GM23338 (cell line): ENCODE data around the gene TSPAN1. TPM values are rescaled to one million over a fixed set of nuclear protein-coding genes. Genes with fewer than 3 reads are reported as not detected.

ENCODE experiments used
- ATAC-seq: fragments of 200-7000 bp; cut with Tn5 transposase; 3 replicates; pipeline ENCODE4 v1.9.1; 2020
- DNase-seq: peaks from one replicate; pipeline ENCODE4 v3.0.0-alpha.2; 2015; ENCODE audit warnings: low spot score
- H2AFZ ChIP-seq: fragments of 200-600 bp; sonication (generic); 2 replicates; pipeline ENCODE4 v1.8.0; 2016; ENCODE audit warnings: antibody characterized with exemption, mild to moderate bottlenecking, moderate library complexity
- H3F3A ChIP-seq: fragments of 200-600 bp; sonication (generic); replicated peaks from 2 replicates; pipeline ENCODE4 v1.8.0; 2017; ENCODE audit warnings: antibody characterized with exemption, mixed run types, low read depth
- H3K27ac ChIP-seq: fragments of 200-600 bp; sonication (generic); 2 replicates; pipeline ENCODE4 v1.6.1; 2016; ENCODE audit warnings: low read depth
- H3K27me3 ChIP-seq: fragments of 200-600 bp; sonication (generic); 2 replicates; pipeline ENCODE4 v1.8.0; 2016; ENCODE audit warnings: mild to moderate bottlenecking, mixed run types, moderate library complexity; ENCODE audit not compliant: insufficient read depth
- H3K36me3 ChIP-seq: fragments of 200-600 bp; sonication (generic); 2 replicates; pipeline ENCODE4 v1.8.0; 2016; ENCODE audit warnings: mild to moderate bottlenecking; ENCODE audit not compliant: insufficient read depth
- H3K4me1 ChIP-seq: fragments of 200-600 bp; sonication (generic); 2 replicates; pipeline ENCODE4 v1.8.0; 2016; ENCODE audit warnings: mild to moderate bottlenecking, moderate library complexity; ENCODE audit not compliant: insufficient read depth
- H3K4me2 ChIP-seq: fragments of 200-600 bp; sonication (generic); 2 replicates; pipeline ENCODE4 v1.7.1; 2017; ENCODE audit warnings: mixed run types
- H3K4me3 ChIP-seq: fragments of 200-600 bp; sonication (generic); 2 replicates; pipeline ENCODE4 v1.6.1; 2016; ENCODE audit warnings: mixed run types
- H3K79me2 ChIP-seq: fragments of 200-600 bp; sonication (generic); replicated peaks from 2 replicates; pipeline ENCODE4 v1.8.0; 2017; ENCODE audit warnings: mild to moderate bottlenecking; ENCODE audit not compliant: insufficient read depth
- H3K9me2 ChIP-seq: fragments of 200-600 bp; sonication (generic); 2 replicates; pipeline ENCODE4 v1.8.0; 2017; ENCODE audit not compliant: insufficient read depth
- H4K20me1 ChIP-seq: fragments of 200-600 bp; sonication (generic); replicated peaks from 2 replicates; pipeline ENCODE4 v1.8.0; 2017; ENCODE audit warnings: mild to moderate bottlenecking; ENCODE audit not compliant: insufficient read depth
- H3K27ac Mint-ChIP-seq: 2 replicates; pipeline ENCODE4 v1.8.0; 2020; ENCODE audit warnings: inconsistent platforms, mild to moderate bottlenecking, moderate library complexity, mixed read lengths
- H3K27me3 Mint-ChIP-seq: 3 replicates; pipeline ENCODE4 v1.8.0; 2022; ENCODE audit warnings: low read depth, mild to moderate bottlenecking, moderate library complexity, mixed read lengths, inconsistent platforms; ENCODE audit not compliant: insufficient read depth, poor library complexity
- H3K36me3 Mint-ChIP-seq: 3 replicates; pipeline ENCODE4 v1.8.0; 2021; ENCODE audit warnings: low read depth, mild to moderate bottlenecking, inconsistent platforms, moderate library complexity, mixed read lengths
- H3K4me1 Mint-ChIP-seq: 3 replicates; pipeline ENCODE4 v1.8.0; 2020; ENCODE audit warnings: mild to moderate bottlenecking, inconsistent platforms, mixed read lengths
- H3K4me3 Mint-ChIP-seq: 3 replicates; pipeline ENCODE4 v1.8.0; 2021; ENCODE audit warnings: moderate library complexity, mild to moderate bottlenecking, inconsistent platforms, mixed read lengths
- H3K9me3 Mint-ChIP-seq: 3 replicates; pipeline ENCODE4 v1.8.0; 2020; ENCODE audit warnings: moderate library complexity, mild to moderate bottlenecking, inconsistent platforms, mixed read lengths
- CREB1 ChIP-seq: fragments of 250-450 bp; sonication (Bioruptor Pico); IDR thresholded peaks from 2 replicates; pipeline ENCODE4 v1.5.0; 2020; ENCODE audit warnings: low read depth, mild to moderate bottlenecking, moderate library complexity
- EZH2 ChIP-seq: fragments of 200-600 bp; sonication (generic); IDR thresholded peaks from one replicate; pipeline ENCODE4 v1.8.0; 2017; ENCODE audit warnings: antibody characterized with exemption, mild to moderate bottlenecking, low read depth; ENCODE audit not compliant: unreplicated experiment
- EZH2phosphoT487 ChIP-seq: fragments of 200-600 bp; sonication (generic); IDR thresholded peaks from one replicate; pipeline ENCODE4 v1.8.1; 2018; ENCODE audit warnings: antibody characterized with exemption; ENCODE audit not compliant: unreplicated experiment
- JUNB ChIP-seq: IDR thresholded peaks from one replicate; pipeline ENCODE4 v1.6.1; 2016; ENCODE audit warnings: antibody characterized with exemption; ENCODE audit not compliant: unreplicated experiment
- NANOG ChIP-seq: IDR thresholded peaks from 2 replicates; pipeline ENCODE4 v1.6.1; 2016; ENCODE audit warnings: antibody characterized with exemption, borderline replicate concordance
- POLR2AphosphoS5 ChIP-seq: IDR thresholded peaks from 2 replicates; pipeline ENCODE4 v1.6.1; 2016; ENCODE audit warnings: antibody characterized with exemption, low read depth
- STAT1 ChIP-seq: IDR thresholded peaks from one replicate; pipeline ENCODE4 v1.6.1; 2016; ENCODE audit warnings: antibody characterized with exemption; ENCODE audit not compliant: unreplicated experiment
- polyA plus RNA-seq: library from polyadenylated mRNA; unstranded; fragments of >200 nt; fragmentation: Nextera tagmentation; extraction: Ambion mirVana; gene quantifications from 2 replicates; pipeline ENCODE4 v1.2.1, GENCODE V29; 2016
- total RNA-seq: library from RNA; depleted of rRNA; stranded (reverse); fragments of >200 nt; shearing (Covaris generic); gene quantifications from 2 replicates; pipeline ENCODE4 v1.2.3, GENCODE V29; 2014
- TF ChIP-seq, protein P1 (sequence below): fragments of 250-450 bp; sonication (Bioruptor Pico); IDR thresholded peaks from 2 replicates; pipeline ENCODE4 v1.5.0; 2020; ENCODE audit warnings: mild to moderate bottlenecking, moderate library complexity
- TF ChIP-seq, protein P2 (sequence below): IDR thresholded peaks from 2 replicates; pipeline ENCODE4 v1.6.1; 2016; ENCODE audit warnings: antibody characterized with exemption
- TF ChIP-seq, protein P3 (sequence below), 2 experiments: fragments of 200-600 bp in 1 of 2; sonication (generic) in 1 of 2; conservative IDR thresholded peaks; 2 replicates each; pipeline versions ENCODE4 v1.5.1 to v1.6.1; 2016 to 2017; ENCODE audit warnings: antibody characterized with exemption in 2 of 2, low read depth in 2 of 2, mild to moderate bottlenecking in 2 of 2, moderate library complexity in 1 of 2

TSPAN1 gene
- total and polyA plus RNA-seq, 2 experiments from 2014 or later: not detected

DNA sequence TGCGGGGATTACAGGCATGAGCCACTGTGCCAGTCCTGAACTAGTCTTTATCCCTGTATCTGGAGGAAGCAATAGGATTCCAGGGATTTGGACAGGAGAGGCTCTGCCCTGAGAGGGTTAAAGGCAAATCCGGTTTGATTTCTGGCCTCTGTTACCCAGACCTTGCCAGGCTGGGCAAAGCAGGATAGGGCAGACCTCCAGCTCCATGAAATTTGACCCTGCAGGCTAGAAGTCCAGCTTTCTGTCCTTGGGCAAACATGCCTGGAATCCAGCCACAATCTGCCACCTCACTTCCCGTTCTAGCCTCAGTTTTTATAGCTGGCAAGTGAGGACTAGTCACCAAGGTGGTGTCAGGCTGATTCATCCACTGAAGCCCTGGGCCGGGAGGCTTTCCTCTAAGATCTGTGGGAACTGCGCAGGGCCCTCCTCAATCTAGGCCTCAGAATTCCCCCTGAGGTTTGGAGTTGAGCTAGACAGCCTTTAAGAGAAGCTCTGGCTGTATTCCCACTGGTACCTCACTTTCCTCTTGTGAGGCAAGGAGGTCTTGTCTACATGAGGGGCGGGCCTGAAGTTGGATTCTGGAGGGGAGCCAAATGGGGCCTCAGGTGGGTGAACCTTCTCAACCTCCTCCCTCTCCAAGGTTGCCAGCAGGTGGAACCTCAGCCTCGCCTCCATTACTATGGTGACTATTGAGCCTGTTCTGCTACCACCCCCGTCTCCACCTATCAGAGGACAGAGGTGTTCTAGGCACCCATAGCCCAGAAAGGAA is 8.4 kb downstream of the TSPAN1 start (continued):
- TF ChIP-seq, protein P1, sequence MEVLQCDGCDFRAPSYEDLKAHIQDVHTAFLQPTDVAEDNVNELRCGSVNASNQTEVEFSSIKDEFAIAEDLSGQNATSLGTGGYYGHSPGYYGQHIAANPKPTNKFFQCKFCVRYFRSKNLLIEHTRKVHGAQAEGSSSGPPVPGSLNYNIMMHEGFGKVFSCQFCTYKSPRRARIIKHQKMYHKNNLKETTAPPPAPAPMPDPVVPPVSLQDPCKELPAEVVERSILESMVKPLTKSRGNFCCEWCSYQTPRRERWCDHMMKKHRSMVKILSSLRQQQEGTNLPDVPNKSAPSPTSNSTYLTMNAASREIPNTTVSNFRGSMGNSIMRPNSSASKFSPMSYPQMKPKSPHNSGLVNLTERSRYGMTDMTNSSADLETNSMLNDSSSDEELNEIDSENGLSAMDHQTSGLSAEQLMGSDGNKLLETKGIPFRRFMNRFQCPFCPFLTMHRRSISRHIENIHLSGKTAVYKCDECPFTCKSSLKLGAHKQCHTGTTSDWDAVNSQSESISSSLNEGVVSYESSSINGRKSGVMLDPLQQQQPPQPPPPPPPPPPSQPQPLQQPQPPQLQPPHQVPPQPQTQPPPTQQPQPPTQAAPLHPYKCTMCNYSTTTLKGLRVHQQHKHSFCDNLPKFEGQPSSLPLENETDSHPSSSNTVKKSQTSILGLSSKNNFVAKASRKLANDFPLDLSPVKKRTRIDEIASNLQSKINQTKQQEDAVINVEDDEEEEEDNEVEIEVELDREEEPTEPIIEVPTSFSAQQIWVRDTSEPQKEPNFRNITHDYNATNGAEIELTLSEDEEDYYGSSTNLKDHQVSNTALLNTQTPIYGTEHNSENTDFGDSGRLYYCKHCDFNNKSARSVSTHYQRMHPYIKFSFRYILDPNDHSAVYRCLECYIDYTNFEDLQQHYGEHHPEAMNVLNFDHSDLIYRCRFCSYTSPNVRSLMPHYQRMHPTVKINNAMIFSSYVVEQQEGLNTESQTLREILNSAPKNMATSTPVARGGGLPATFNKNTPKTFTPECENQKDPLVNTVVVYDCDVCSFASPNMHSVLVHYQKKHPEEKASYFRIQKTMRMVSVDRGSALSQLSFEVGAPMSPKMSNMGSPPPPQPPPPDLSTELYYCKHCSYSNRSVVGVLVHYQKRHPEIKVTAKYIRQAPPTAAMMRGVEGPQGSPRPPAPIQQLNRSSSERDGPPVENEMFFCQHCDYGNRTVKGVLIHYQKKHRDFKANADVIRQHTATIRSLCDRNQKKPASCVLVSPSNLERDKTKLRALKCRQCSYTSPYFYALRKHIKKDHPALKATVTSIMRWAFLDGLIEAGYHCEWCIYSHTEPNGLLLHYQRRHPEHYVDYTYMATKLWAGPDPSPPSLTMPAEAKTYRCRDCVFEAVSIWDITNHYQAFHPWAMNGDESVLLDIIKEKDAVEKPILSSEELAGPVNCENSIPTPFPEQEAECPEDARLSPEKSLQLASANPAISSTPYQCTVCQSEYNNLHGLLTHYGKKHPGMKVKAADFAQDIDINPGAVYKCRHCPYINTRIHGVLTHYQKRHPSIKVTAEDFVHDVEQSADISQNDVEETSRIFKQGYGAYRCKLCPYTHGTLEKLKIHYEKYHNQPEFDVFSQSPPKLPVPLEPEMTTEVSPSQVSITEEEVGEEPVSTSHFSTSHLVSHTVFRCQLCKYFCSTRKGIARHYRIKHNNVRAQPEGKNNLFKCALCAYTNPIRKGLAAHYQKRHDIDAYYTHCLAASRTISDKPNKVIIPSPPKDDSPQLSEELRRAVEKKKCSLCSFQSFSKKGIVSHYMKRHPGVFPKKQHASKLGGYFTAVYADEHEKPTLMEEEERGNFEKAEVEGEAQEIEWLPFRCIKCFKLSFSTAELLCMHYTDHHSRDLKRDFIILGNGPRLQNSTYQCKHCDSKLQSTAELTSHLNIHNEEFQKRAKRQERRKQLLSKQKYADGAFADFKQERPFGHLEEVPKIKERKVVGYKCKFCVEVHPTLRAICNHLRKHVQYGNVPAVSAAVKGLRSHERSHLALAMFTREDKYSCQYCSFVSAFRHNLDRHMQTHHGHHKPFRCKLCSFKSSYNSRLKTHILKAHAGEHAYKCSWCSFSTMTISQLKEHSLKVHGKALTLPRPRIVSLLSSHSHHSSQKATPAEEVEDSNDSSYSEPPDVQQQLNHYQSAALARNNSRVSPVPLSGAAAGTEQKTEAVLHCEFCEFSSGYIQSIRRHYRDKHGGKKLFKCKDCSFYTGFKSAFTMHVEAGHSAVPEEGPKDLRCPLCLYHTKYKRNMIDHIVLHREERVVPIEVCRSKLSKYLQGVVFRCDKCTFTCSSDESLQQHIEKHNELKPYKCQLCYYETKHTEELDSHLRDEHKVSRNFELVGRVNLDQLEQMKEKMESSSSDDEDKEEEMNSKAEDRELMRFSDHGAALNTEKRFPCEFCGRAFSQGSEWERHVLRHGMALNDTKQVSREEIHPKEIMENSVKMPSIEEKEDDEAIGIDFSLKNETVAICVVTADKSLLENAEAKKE (CRISPR knock-in tag): no peak
- no peak for TF ChIP-seq STAT1
- TF ChIP-seq, protein P2, sequence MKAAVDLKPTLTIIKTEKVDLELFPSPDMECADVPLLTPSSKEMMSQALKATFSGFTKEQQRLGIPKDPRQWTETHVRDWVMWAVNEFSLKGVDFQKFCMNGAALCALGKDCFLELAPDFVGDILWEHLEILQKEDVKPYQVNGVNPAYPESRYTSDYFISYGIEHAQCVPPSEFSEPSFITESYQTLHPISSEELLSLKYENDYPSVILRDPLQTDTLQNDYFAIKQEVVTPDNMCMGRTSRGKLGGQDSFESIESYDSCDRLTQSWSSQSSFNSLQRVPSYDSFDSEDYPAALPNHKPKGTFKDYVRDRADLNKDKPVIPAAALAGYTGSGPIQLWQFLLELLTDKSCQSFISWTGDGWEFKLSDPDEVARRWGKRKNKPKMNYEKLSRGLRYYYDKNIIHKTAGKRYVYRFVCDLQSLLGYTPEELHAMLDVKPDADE: no peak
- no peak for TF ChIP-seq POLR2AphosphoS5
- no peak for TF ChIP-seq CREB1 (CRISPR knock-in tag)

DNA sequence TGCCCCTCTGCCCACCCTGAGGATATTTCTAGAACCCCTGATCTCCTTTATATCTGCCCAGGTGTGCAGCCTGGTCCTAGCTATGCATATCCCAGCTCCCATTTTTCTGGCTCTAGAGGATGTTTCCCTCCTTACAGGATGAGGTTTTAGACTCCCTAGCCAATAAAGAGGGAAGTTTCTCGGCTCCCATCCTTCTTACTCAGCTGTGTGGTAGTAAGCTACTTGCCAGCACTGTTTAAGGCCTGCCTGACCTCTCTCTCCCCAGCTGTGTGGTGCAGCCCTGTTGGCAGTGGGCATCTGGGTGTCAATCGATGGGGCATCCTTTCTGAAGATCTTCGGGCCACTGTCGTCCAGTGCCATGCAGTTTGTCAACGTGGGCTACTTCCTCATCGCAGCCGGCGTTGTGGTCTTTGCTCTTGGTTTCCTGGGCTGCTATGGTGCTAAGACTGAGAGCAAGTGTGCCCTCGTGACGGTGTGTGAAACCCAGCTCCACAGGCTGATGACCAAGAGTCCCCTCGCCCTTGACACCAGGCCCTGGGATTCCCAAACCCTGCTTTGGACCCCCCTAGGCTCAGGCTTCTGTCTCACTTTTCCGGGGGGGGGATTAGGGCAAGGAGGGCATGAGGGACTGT is 9.2 kb downstream of the TSPAN1 start:
- DNase-seq (no peak), ATAC-seq (no peak)
- H3K27ac ChIP-seq: no peak overlapping the region
- H3K27ac Mint-ChIP-seq: no peak overlapping the region
- 0 out of 2 replicates have a peak, but pooled peaks cover 6% of the 10 kb centered on the region for H3K27me3 ChIP-seq
- no peaks in the 10 kb centered on the region for H3K79me2 ChIP-seq
- H4K20me1 ChIP-seq: no peaks in the 10 kb centered on the region
- H3K4me3 ChIP-seq: no peak overlapping the region
- TF ChIP-seq STAT1 (no peak), EZH2 (no peak), POLR2AphosphoS5 (no peak), CREB1 (CRISPR knock-in tag) (no peak), EZH2phosphoT487 (no peak), JUNB (no peak), NANOG (no peak)
- TF ChIP-seq, protein P3, sequence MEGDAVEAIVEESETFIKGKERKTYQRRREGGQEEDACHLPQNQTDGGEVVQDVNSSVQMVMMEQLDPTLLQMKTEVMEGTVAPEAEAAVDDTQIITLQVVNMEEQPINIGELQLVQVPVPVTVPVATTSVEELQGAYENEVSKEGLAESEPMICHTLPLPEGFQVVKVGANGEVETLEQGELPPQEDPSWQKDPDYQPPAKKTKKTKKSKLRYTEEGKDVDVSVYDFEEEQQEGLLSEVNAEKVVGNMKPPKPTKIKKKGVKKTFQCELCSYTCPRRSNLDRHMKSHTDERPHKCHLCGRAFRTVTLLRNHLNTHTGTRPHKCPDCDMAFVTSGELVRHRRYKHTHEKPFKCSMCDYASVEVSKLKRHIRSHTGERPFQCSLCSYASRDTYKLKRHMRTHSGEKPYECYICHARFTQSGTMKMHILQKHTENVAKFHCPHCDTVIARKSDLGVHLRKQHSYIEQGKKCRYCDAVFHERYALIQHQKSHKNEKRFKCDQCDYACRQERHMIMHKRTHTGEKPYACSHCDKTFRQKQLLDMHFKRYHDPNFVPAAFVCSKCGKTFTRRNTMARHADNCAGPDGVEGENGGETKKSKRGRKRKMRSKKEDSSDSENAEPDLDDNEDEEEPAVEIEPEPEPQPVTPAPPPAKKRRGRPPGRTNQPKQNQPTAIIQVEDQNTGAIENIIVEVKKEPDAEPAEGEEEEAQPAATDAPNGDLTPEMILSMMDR (conservative IDR thresholded peaks at IDR 0.05; ENCODE audit: low read depth in 2 of 2): no peak
- H3K9me3 Mint-ChIP-seq: no peaks in the 10 kb centered on the region
- H3K9me2 ChIP-seq: no peaks in the 10 kb centered on the region
- no peaks in the 10 kb centered on the region for H3K36me3 ChIP-seq
- no peaks in the 10 kb centered on the region; the same call in 1 of the 2 replicates for H3K4me1 ChIP-seq
- 0 out of 3 replicates have a peak, but pooled peaks cover 5% of the 10 kb centered on the region for H3K36me3 Mint-ChIP-seq
- no peak overlapping the region for H2AFZ ChIP-seq
- H3K4me1 Mint-ChIP-seq: peaks cover 7% of the 10 kb centered on the region; the same call in 2 of the 3 replicates
- H3K4me3 Mint-ChIP-seq: no peak overlapping the region
- H3K27me3 Mint-ChIP-seq: peaks cover 10% of the 10 kb centered on the region
- H3F3A ChIP-seq: no peaks in the 10 kb centered on the region
- no peak overlapping the region for H3K4me2 ChIP-seq
